ENCODE measurements around the gene DDX3X. TPM values are rescaled to one million over a fixed set of nuclear protein-coding genes. Genes with fewer than 3 reads are reported as not detected.

Gene DDX3X
- polyA plus RNA-seq, 1 donor from 2014 or later = 165 TPM

DNA sequence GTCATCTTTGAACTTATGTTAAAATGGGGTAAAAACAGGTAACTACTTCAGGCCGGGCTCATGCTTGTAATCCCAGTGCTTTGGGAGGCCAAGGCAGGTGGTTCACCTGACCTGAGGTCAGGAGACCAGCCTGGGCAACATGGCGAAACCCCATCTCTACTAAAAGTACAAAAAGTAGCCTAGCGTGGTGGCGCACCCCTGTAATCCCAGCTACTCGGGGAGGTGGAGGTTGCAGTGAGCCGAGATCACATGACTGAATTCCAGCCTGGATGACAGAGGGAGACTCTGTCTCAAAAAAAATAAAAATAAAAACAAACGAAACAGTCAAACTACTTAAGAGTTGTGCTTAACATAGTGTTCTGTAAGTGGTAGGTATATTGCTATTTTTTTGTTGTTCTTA is 2.5 kb downstream of the DDX3X start:
- Histone ChIP-seq H3K4me3 (ENCODE audit: low read length) (peak overlapping the region; percentile 82), H3K36me3 (ENCODE audit: insufficient read depth, low read length) (no peaks in the 10 kb centered on the region), H3K27me3 (ENCODE audit: insufficient read depth, low read depth, low read length) (no peaks in the 10 kb centered on the region), H3K9me2 (ENCODE audit: insufficient read depth, low read length) (no peaks in the 10 kb centered on the region), H4K20me1 (ENCODE audit: insufficient read depth) (peaks cover 31% of the 10 kb centered on the region), H3K9ac (ENCODE audit: low read length) (no peak overlapping the region), H2AFZ (ENCODE audit: low read depth, low read length) (no peak overlapping the region), H3K27ac (ENCODE audit: low read length) (no peak overlapping the region), H3K9me3 (ENCODE audit: low read length) (no peaks in the 10 kb centered on the region), H3K79me2 (replicated peaks; ENCODE audit: insufficient read depth, low read length) (peaks cover 63% of the 10 kb centered on the region), H3K4me2 (ENCODE audit: low read length) (no peak overlapping the region), H3F3A (ENCODE audit: insufficient read depth, low read length, poor library complexity, severe bottlenecking) (no peaks in the 10 kb centered on the region)
- TF ChIP-seq, protein P1, sequence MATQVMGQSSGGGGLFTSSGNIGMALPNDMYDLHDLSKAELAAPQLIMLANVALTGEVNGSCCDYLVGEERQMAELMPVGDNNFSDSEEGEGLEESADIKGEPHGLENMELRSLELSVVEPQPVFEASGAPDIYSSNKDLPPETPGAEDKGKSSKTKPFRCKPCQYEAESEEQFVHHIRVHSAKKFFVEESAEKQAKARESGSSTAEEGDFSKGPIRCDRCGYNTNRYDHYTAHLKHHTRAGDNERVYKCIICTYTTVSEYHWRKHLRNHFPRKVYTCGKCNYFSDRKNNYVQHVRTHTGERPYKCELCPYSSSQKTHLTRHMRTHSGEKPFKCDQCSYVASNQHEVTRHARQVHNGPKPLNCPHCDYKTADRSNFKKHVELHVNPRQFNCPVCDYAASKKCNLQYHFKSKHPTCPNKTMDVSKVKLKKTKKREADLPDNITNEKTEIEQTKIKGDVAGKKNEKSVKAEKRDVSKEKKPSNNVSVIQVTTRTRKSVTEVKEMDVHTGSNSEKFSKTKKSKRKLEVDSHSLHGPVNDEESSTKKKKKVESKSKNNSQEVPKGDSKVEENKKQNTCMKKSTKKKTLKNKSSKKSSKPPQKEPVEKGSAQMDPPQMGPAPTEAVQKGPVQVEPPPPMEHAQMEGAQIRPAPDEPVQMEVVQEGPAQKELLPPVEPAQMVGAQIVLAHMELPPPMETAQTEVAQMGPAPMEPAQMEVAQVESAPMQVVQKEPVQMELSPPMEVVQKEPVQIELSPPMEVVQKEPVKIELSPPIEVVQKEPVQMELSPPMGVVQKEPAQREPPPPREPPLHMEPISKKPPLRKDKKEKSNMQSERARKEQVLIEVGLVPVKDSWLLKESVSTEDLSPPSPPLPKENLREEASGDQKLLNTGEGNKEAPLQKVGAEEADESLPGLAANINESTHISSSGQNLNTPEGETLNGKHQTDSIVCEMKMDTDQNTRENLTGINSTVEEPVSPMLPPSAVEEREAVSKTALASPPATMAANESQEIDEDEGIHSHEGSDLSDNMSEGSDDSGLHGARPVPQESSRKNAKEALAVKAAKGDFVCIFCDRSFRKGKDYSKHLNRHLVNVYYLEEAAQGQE (IDR thresholded peaks at IDR 0.05; ENCODE audit: borderline replicate concordance) = no peak
- TF ChIP-seq, protein P2, sequence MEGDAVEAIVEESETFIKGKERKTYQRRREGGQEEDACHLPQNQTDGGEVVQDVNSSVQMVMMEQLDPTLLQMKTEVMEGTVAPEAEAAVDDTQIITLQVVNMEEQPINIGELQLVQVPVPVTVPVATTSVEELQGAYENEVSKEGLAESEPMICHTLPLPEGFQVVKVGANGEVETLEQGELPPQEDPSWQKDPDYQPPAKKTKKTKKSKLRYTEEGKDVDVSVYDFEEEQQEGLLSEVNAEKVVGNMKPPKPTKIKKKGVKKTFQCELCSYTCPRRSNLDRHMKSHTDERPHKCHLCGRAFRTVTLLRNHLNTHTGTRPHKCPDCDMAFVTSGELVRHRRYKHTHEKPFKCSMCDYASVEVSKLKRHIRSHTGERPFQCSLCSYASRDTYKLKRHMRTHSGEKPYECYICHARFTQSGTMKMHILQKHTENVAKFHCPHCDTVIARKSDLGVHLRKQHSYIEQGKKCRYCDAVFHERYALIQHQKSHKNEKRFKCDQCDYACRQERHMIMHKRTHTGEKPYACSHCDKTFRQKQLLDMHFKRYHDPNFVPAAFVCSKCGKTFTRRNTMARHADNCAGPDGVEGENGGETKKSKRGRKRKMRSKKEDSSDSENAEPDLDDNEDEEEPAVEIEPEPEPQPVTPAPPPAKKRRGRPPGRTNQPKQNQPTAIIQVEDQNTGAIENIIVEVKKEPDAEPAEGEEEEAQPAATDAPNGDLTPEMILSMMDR (IDR thresholded peaks at IDR 0.05; ENCODE audit: poor library complexity, severe bottlenecking) = no peak
- TF ChIP-seq MXI1 (conservative IDR thresholded peaks at IDR 0.05; ENCODE audit: poor library complexity, severe bottlenecking) (no peak), TAF1 (IDR thresholded peaks at IDR 0.05; ENCODE audit: low read depth) (no peak), EZH2 (IDR thresholded peaks at IDR 0.05; ENCODE audit: borderline replicate concordance, insufficient read depth, low read length, poor library complexity, severe bottlenecking) (no peak), SMC3 (conservative IDR thresholded peaks at IDR 0.05; ENCODE audit: poor library complexity) (no peak), RAD21 (conservative IDR thresholded peaks at IDR 0.05) (no peak), POLR2AphosphoS5 (IDR thresholded peaks at IDR 0.05) (no peak), EP300 (conservative IDR thresholded peaks at IDR 0.05; ENCODE audit: poor library complexity, severe bottlenecking) (no peak)

DNA sequence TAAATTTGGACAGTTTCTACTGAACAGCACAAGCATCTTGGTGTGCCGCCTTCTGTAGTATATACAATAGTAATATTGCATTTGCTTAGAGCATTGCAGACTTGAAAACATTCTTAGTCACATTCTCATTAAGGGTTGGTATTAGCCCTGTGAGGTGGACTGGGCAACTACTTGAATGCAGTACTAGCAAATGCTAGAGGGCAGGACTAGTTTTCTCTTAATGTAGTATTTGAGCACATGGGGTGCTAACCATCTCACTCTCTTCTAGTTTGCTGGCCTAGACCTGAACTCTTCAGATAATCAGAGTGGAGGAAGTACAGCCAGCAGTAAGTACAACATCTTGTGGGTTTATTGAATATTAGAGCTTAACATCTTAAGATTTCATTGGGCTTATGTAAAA is 3.2 kb downstream of the DDX3X start:
- Histone ChIP-seq H3K36me3 (ENCODE audit: insufficient read depth, low read length) (no peaks in the 10 kb centered on the region), H3K9ac (ENCODE audit: low read length) (no peak overlapping the region)

More for the DNA sequence above, 3.2 kb downstream of the DDX3X start:
- Histone ChIP-seq H3F3A (ENCODE audit: insufficient read depth, low read length, poor library complexity, severe bottlenecking) (no peaks in the 10 kb centered on the region), H4K20me1 (ENCODE audit: insufficient read depth) (peaks cover 32% of the 10 kb centered on the region), H3K27me3 (ENCODE audit: insufficient read depth, low read depth, low read length) (no peaks in the 10 kb centered on the region), H3K4me2 (ENCODE audit: low read length) (peak overlapping the region; percentile 48), H3K4me3 (ENCODE audit: low read length) (peak overlapping the region; percentile 82), H2AFZ (ENCODE audit: low read depth, low read length) (no peak overlapping the region), H3K9me3 (ENCODE audit: low read length) (no peaks in the 10 kb centered on the region), H3K27ac (ENCODE audit: low read length) (no peak overlapping the region), H3K79me2 (replicated peaks; ENCODE audit: insufficient read depth, low read length) (peaks cover 70% of the 10 kb centered on the region), H3K9me2 (ENCODE audit: insufficient read depth, low read length) (no peaks in the 10 kb centered on the region)
- TF ChIP-seq RAD21 (conservative IDR thresholded peaks at IDR 0.05) (no peak), MXI1 (conservative IDR thresholded peaks at IDR 0.05; ENCODE audit: poor library complexity, severe bottlenecking) (no peak), SMC3 (conservative IDR thresholded peaks at IDR 0.05; ENCODE audit: poor library complexity) (no peak), EZH2 (IDR thresholded peaks at IDR 0.05; ENCODE audit: borderline replicate concordance, insufficient read depth, low read length, poor library complexity, severe bottlenecking) (no peak), POLR2AphosphoS5 (IDR thresholded peaks at IDR 0.05) (no peak), EP300 (conservative IDR thresholded peaks at IDR 0.05; ENCODE audit: poor library complexity, severe bottlenecking) (no peak), TAF1 (IDR thresholded peaks at IDR 0.05; ENCODE audit: low read depth) (no peak)
- TF ChIP-seq, protein P1 (IDR thresholded peaks at IDR 0.05; ENCODE audit: borderline replicate concordance) = no peak
- TF ChIP-seq, protein P2 (IDR thresholded peaks at IDR 0.05; ENCODE audit: poor library complexity, severe bottlenecking) = no peak
